Measurements from ENCODE around the gene ABCB8. TPM values are rescaled to one million over a fixed set of nuclear protein-coding genes. Genes with fewer than 3 reads are reported as not detected.

ABCB8 gene
- total RNA-seq, 6 donors from 2014 or later: 38.3 to 58.7 (median 42.5) TPM

DNA sequence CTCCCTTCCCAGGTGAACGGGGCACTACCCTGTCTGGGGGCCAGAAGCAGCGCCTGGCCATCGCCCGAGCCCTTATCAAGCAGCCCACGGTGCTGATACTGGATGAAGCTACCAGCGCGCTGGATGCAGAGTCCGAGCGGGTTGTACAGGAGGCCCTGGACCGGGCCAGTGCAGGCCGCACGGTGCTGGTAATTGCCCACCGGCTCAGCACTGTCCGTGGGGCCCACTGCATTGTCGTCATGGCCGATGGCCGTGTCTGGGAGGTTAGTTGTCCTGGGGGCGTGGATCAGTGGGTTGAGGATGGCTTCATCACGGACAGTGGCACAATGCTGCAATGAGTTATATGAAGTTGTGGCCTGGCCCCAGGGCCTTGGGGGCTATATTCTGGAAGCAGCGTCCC, 15.7 kb downstream of the ABCB8 start:
- ATAC-seq (ENCODE audit: low FRiP score in 2 of 2) (no peak), DNase-seq (peak in 1 of 2 donors; percentile 77)
- no peaks in the 10 kb centered on the region for H3K9me3 ChIP-seq
- peaks cover 0 to 32% (median 16%) of the 10 kb centered on the region in 4 donors for H3K36me3 ChIP-seq
- peaks cover 8 to 21% (median 12%) of the 10 kb centered on the region in 4 donors for H3K4me1 ChIP-seq
- TF ChIP-seq CTCF (IDR thresholded peaks at IDR 0.05) (no peak), POLR2AphosphoS5 (IDR thresholded peaks at IDR 0.05) (no peak)
- no peaks in the 10 kb centered on the region for H3K27me3 ChIP-seq
- 91 to 95% methylated on average over 12 to 20 of the region's 20 CpGs for WGBS, 2 donors
- H3K27ac ChIP-seq: no peak overlapping the region
- H3K4me3 ChIP-seq: no peak overlapping the region

- no peak overlapping the region for H3K27ac ChIP-seq
- H3K4me3 ChIP-seq: no peak overlapping the region
- WGBS, 2 donors: 73 to 97% methylated on average over 4 to 7 of the region's 11 CpGs
- ATAC-seq (ENCODE audit: low FRiP score in 2 of 2): no peak
- peak in 1 of 2 donors; percentile 58 for DNase-seq
- no peaks in the 10 kb centered on the region for H3K9me3 ChIP-seq
- no peaks in the 10 kb centered on the region for H3K27me3 ChIP-seq
- H3K4me1 ChIP-seq: peaks cover 0 to 11% (median 2%) of the 10 kb centered on the region in 4 donors
- TF ChIP-seq POLR2AphosphoS5 (IDR thresholded peaks at IDR 0.05): no peak
- no peak for TF ChIP-seq POLR2A (IDR thresholded peaks at IDR 0.05)
- TF ChIP-seq CTCF (IDR thresholded peaks at IDR 0.05): no peak
- TF ChIP-seq EP300 (IDR thresholded peaks at IDR 0.05): no peak
- peaks cover 0 to 32% (median 16%) of the 10 kb centered on the region in 4 donors for H3K36me3 ChIP-seq
Measured at GRCh38 chr7:151045262-151045661, 17.0 kb downstream of the ABCB8 start.

- Histone ChIP-seq H3K4me3 (no peak overlapping the region), H3K9me3 (no peaks in the 10 kb centered on the region), H3K4me1 (peaks cover 3 to 16% (median 5%) of the 10 kb centered on the region in 4 donors), H3K27ac (no peak overlapping the region), H3K27me3 (no peaks in the 10 kb centered on the region), H3K36me3 (peaks cover 0 to 32% (median 16%) of the 10 kb centered on the region in 4 donors)
- TF ChIP-seq POLR2A (IDR thresholded peaks at IDR 0.05): no peak
- TF ChIP-seq POLR2AphosphoS5 (IDR thresholded peaks at IDR 0.05): no peak
- no peak for ATAC-seq (ENCODE audit: low FRiP score in 2 of 2)
- 78 to 87% methylated on average over 6 to 9 of the region's 9 CpGs for WGBS, 2 donors
- DNase-seq: no peak
Measured at GRCh38 chr7:151045967-151046366, 17.7 kb downstream of the ABCB8 start.

GRCh38 chr7:151046603-151047573, 18.6 kb downstream of the ABCB8 start:
- DNase-seq (no peak), ATAC-seq (ENCODE audit: low FRiP score in 2 of 2) (peak in 1 of 2 donors; percentile 16)
- H3K4me1 ChIP-seq: peaks cover 8 to 25% (median 10%) of the 10 kb centered on the region in 4 donors
- H3K4me3 ChIP-seq: no peak overlapping the region
- no peaks in the 10 kb centered on the region for H3K27me3 ChIP-seq
- WGBS, 2 donors: 38 to 41% methylated on average over 6 to 14 of the region's 14 CpGs
- no peak for TF ChIP-seq POLR2AphosphoS5 (IDR thresholded peaks at IDR 0.05)
- no peak for TF ChIP-seq POLR2A (IDR thresholded peaks at IDR 0.05)
- TF ChIP-seq CTCF (IDR thresholded peaks at IDR 0.05): no peak
- no peak for TF ChIP-seq EP300 (IDR thresholded peaks at IDR 0.05)
- no peaks in the 10 kb centered on the region for H3K9me3 ChIP-seq
- no peak overlapping the region for H3K27ac ChIP-seq
- H3K36me3 ChIP-seq: peaks cover 0 to 26% (median 13%) of the 10 kb centered on the region in 4 donors

- Histone ChIP-seq H3K4me1 (peaks cover 9 to 31% (median 11%) of the 10 kb centered on the region in 4 donors), H3K36me3 (peaks cover 0 to 22% (median 12%) of the 10 kb centered on the region in 4 donors), H3K9me3 (no peaks in the 10 kb centered on the region), H3K27ac (no peak within 1 kb of the TSS), H3K4me3 (no peak within 1 kb of the TSS), H3K27me3 (no peaks in the 10 kb centered on the region)
- peak in 1 of 2 donors; percentile 76 for DNase-seq
- TF ChIP-seq POLR2AphosphoS5 (IDR thresholded peaks at IDR 0.05): no peak
- TF ChIP-seq CTCF (IDR thresholded peaks at IDR 0.05): no peak
- TF ChIP-seq POLR2A (IDR thresholded peaks at IDR 0.05): no peak
- no peak for TF ChIP-seq EP300 (IDR thresholded peaks at IDR 0.05)
- ATAC-seq (ENCODE audit: low FRiP score in 2 of 2): no peak
- WGBS, 2 donors: 71 to 80% methylated on average over 14 to 22 of the region's 22 CpGs
Measured at GRCh38 chr7:151047976-151048815, 19.9 kb downstream of the ABCB8 start, which contains the start of gene ASIC3. TSS of gene ASIC3 (plus strand) at chr7:151048531. CDS start at chr7:151048886, 355 bp downstream.

Data from upper lobe of left lung (tissue), 6 donors.